T-helper 2 cell treated with Interferon-gamma antibody and Interleukin-4, amounts not matched to agents 100 ng/mL and 5 ng/mL, for 36 hours (primary cell): ENCODE results near the gene CADPS2. TPM values are rescaled to one million over a fixed set of nuclear protein-coding genes. Genes with fewer than 3 reads are reported as not detected.

Experiments
- intact Hi-C: fragments of 100-400 bp; cut with micrococcal nuclease; formaldehyde crosslinking; loops from one replicate; pipeline ENCODE4 v1.15.1; 2023
- total RNA-seq: library from RNA; stranded (reverse); gene quantifications from 2 replicates; pipeline ENCODE4 v1.2.3, GENCODE V29; 2022

Gene CADPS2
- total RNA-seq, 1 donor from 2014 or later = not detected

DNA sequence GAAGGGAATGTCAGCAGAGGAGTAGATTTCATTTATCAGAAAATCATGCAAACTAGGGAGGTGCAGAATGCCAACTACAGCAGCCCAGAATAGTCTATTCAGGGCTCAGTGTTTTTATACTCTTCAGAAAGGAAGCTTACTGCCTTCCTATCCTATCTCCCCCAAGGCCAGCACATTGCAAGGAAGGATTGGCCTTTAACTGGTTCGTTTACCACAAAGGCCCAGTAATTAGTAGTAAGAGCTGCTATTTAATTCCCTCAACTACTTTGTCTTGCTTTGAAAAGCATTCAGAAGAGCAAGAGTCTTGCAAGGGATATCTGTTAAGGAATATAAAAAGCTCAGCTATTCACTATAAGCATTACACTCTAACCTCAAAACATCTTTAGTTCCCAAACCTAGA lies 97.1 kb downstream of the CADPS2 start:
- intact Hi-C loops = no loop called here

DNA sequence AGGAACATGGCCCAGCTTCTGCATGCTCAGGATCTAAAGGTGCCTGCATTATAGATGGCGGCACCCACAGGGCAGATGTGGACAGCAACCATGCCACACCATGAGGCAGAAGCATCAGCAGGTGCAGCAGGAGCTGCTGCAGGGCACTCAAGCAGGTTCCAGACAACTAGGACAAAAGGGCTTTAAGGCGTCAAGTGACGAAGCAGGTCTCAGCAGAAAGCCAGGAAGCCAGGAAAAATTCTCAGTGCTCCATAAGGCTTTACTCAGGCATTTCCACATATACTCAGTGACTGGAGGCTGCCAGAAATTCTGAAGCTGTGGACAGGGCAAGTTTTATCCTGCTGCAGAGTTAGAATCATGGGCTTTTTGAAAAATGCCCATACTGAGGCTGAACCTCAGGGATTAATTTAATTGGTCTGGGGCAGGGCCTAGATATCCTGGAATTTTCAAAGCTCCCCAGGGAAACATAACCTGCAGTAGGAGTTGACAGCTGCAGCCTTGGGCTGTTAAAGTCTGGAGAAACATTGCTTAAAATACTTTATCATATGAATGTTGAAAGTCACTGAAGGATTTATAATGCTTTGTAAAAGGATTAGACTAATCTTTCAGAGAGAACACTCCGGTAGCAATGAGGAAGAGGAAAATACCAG lies 115.4 kb downstream of the CADPS2 start:
- intact Hi-C loops = no loop called here

DNA sequence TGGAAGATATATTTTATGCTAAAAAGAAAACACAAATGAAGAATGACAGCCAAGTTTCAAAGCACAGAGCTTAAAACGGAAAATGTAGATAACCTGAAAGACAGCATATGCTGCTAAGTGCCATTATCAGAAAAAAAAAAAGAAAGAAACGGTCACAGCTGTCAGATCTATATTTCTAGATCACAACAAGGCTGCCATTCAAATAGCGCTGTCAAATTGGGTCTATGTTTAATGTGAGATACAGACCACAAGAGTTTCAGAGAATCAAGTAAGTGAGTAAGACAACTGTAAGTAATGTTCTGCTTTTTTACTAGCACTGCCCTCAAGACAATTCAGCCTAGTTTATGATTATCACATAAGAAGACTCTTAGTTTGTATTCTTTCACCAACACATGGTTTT lies 117.4 kb downstream of the CADPS2 start:
- intact Hi-C loops = no loop called here

DNA sequence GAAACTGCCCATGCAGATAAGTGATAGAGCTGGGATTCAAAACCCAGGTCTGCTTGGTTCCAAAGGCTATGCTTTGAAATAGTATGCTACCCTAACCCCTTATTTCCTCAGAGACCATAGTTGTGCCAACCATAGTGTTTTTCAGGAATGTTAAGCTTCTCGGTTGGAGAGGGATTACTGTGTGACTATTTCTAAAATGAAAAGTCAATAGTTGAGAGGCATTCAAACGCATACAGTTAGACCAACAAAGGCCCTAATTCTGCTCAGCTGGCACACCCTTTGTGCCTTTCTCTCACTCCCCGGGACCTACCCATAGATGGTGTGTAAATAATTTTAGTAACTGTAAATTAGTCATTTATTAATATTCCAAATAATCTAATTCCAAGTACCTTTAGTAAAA lies 118.9 kb downstream of the CADPS2 start:
- intact Hi-C loops = no loop called here

DNA sequence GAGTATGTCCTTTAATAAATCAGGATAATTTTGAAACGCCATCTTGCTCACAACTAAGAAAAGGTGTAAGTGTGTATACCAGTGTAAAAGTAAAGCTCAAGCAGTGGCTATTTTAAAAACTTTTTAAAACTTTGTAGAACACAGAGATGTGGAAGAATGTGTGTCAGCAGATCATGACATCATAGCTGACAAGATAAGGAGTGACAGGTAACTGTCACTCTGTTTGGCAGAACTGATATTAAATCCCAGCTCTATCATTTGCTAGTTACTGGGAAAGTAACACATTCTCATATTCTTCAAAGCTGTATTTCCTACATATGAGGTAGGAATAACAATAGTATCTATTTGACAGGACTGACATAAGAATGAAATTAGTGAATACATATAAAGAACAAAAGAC lies 119.7 kb downstream of the CADPS2 start:
- intact Hi-C loops = no loop called here

DNA sequence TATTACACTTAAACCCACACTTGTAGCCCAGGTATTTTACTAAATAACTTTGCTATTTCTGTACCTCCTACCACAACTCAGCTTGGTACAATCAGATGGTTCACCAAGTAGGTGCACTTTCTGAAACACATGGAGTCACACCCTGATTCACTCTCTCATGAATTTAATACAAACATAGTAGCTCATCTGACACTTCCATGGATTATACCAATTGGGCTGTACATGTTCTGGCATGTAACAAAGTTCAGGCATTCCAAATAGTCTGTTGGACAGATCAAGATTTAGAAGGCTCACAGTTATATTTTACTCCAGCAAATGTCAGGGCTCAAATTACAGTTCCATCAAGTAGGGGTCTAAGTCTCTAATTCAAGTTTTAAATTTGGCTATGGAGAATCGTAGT lies 121.4 kb downstream of the CADPS2 start:
- intact Hi-C loops = no loop called here

DNA sequence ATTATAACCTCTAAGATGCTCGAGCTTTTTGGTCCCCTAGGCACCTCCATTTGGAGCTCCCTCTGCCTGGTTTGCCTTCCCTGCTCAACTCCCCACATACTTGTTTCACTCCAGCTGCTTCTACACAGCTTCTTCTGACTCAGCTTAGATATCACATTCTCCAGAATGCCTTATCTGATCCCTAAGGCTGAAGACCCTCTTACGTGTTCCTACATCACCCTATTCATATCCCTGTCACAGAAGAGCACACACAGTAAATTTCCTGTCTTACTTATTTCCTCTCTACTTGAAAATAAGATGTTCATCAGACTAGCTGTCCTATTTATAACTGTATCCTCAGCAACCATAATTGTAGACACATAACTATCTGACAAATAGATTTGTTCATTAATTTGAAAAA lies 122.2 kb downstream of the CADPS2 start:
- intact Hi-C loops = no loop called here

DNA sequence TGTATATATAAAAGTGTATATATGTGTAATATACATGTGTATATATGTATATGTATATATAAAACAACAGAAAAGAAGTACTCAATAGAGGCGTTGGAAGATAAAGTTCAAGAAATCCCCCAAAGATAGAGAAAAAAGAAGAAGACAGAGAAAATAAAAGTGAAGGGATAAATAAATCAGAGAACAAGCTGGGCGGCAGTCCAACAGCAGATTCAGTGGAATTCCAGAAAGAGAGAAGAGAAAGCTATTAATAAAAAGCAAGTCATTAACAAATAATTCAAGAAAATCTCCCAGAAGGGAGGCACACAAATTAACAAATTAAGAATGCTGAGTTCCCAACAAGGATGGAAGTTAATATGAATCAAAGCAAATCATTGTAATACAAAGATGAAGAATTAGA lies 124.2 kb downstream of the CADPS2 start:
- intact Hi-C loops = no loop called here

DNA sequence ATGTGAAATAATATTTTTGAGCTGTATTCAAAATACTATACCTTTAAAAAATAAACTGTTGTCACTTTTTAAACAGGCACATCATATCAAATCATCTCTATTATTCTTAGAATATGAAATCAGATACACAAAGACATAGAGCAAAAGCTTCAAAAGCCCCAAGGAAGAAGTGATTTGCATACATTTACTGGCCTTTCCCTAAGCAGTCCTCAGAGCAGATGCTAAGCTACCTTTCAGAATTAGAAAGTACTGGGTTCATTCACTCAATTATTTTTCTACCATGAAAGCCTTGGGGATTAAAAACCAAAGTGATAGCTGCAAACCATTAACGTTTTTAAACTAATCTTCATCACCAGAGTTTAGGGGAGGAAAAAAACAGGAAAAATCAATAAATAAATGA lies 127.8 kb downstream of the CADPS2 start:
- intact Hi-C loops = no loop called here

DNA sequence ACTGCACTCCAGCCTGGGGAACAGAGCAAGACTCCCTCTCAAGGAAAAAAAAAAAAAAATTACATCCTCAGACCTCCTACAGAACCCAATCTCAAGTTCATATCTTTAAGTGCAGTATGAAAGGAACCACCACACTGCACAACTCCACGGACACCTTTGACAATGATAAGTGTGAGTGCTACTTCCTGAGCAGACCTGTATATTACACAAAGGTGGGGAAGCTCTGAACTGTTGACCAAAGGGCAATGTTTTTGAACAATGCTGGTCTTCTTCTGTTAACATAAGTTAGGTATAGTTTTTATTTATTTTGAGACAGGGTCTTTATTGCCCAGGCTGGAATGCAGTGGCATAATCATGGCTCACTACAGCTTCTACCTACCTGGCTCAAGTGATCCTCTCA lies 129.4 kb downstream of the CADPS2 start:
- intact Hi-C loops = no loop called here

DNA sequence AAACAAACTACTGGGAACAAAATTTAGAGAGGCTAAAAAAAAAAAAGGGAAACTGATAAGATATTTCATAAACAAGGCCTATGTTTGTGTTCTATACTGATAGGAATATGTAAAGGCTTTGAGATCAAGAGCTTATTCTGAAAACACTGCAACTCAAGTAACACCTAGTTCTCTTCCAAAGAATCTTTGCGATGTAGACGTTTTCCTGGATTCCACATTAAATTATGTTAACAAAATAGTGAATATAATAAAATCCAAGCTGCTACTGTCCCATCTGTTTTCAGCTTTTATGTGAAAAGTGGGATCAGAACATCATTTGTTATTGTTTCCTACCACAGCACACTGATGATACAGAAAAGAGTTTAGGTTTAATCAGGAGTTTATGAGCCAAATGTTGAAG lies 130.6 kb downstream of the CADPS2 start:
- intact Hi-C loops = no loop called here

DNA sequence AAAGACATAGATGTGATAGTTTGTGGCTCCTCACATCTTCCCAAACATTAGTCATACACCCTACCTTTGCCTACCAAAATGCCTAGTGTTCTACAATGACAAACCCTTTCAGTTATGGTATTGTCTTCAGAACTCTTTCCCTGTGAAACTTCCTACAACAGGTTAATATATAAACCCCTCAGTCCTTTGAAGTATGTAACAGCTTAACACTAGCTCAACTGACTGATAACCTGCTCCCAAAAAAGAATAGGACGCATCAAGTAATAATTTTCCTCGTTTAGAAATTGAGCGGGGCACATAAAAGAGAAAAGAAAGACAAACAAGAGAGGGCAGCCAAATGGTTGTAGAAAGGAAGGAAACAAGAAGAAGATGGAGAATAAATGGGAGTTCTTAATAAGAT lies 133.7 kb downstream of the CADPS2 start:
- intact Hi-C loops = no loop called here

DNA sequence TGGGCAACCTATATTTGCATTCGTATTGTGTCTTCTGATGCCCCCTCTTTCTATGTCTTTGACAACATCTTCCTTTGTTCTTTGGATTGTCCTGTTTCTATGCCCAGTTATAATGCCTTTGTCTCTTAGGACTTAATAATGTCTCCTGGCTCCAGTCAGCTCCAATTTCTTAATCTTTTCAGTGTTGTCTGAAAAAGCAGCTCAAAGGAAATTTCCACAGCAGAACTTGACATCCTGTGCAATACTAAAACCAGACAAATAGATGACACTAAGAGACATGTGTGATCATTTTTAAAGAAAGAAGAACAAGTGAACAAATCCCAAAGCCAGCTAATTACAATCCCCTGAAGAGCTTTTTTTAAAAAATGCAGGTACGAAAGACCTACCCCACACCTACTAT lies 135.9 kb downstream of the CADPS2 start:
- intact Hi-C loops = no loop called here

DNA sequence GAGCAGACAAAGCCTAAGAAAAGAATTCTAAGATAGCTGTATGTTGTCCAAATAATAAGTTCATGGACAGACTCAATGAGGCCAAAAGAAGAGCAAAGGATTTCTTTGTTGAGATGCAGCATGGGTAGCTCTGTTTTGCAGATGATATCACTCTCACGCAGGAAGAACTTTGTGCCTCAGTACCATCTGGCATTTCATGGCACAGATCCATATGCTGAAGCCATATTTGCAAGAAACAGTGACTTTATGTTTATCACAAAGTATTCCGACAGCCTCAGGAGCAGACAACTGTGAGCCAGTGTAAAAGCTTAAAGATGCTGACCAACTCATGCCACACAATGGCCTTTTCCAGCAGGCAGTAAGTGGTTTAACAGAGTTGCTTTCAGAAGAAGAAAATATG lies 138.1 kb downstream of the CADPS2 start:
- intact Hi-C loops = no loop called here

DNA sequence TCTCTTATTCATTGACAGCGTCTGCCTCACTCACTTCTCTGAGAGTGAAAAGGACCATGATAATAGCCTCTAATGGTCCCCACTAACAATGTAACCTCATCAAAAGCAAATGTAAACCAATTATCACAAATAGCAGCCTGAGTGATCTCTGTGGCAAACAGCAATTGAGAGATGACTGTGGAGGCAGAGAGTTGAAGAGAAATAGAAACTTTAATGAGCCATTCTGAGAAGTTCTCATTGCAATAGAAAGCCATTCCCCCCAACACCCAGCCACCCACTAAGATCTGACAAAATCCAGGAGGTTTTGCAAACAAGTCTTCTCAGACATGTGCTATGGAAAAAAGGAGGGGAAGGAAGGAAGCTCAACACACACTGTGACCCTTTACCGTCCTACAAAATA lies 139.3 kb downstream of the CADPS2 start:
- intact Hi-C loops = no loop called here

DNA sequence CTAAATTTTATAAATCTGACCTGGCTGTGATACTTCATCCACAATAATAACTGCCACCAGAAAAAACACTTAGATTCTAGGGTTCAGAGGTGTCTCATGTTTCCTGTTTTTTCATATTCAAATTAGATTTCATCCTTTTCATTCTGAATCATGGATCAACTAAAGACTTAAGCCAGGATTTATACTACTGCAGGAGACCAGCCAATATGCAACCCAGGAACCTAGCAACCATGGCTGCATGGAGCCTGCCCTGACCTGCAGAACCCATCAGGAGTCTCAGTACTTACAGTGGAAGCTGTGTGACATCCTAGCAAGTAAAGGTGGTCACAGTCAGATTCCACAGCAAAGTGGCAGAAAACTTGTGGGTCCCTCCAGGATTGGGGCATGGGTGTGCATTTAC lies 143.0 kb downstream of the CADPS2 start:
- intact Hi-C loops = no loop called here

DNA sequence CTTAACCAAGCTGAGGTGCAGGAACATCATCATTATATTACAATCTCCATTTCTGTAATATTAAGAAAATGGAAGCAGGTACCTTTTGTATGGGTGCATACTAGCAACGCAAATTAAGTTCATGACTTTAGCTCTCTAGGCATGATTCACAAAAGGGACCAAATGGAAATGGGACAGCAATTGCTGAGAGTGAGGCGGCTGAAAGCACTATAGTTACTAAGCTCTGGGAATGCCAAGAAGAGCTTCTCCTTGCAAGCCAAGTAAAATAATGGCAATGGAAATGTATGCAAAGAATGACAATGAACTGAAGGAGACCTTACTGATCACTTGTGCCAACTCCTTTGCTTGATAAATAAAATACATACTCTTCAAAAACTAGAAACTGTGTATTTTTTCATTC lies 147.3 kb downstream of the CADPS2 start:
- intact Hi-C loops = no loop called here

DNA sequence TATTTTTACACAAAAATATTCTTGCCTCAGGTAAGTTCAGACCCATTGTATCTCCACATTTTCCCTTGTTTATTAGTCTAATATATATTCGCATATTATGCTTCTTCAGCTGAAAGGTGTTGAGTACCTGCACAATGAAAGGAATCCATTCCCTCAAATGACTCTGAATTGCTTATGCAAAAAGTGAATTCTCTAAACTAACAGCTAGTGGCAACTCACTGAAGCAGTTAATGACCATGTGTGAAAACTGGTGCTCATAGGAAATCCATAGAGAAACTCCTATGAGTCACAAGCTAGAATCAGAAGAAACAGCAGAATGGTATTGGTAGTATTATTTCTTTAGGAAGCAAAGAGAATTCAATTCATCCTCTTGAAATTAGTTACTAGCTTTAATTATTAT lies 150.1 kb downstream of the CADPS2 start:
- intact Hi-C loops = no loop called here

DNA sequence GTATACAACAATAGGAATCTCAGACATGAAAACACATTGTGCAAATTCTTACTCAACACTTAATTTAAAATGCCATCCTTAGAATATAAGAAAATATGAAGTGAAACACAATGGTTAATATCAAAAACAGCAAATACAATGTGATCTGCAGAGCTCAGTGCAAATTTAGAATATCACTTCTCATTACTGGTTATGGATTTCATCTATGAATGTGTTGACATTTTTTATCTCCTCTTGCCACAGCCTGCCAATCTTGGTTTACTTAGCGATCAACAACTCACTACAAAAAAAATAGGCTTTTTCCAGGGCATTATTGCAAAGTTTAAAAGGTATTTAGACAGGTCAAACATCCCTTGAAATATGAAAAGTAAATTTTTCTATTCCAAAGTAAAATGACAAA lies 158.5 kb downstream of the CADPS2 start:
- intact Hi-C loops = no loop called here

DNA sequence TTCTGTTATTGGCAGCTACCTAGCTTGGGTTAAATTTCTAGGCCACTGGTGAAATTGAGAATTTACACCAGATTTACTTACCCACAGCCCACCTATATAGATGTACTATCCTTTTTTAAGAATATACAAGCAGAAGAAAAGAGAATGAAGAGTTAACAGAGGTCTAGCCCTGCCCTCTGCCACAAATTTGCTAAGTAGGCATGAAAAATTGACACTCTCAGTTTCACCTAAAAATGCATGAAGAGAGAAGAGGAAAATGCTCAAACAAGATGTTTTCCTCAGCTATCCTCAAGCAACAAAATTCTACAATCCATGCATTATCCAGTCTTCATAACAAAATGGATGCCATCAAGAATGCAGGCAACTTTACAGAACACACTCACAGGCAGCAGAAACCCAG lies 158.9 kb downstream of the CADPS2 start:
- intact Hi-C loops = no loop called here

DNA sequence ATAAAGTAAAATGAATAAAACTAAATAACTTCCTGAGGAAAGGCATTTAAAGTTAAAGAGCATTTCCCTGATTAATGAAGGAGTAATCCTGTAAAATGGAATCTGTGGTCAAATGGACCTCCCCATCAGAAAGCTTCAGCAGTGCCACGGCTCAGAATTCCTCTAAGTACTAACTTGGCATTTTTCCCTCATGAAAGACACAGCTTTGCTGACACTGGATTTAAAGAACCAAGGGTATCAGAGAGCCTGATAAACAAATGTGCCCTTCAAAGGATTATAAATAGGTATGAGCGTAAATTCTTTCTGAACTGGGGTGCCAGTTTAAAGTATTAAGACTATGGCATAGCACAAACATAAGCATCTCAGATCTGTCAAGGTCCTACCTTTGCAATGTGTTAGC lies 159.4 kb downstream of the CADPS2 start:
- intact Hi-C loops = no loop called here

DNA sequence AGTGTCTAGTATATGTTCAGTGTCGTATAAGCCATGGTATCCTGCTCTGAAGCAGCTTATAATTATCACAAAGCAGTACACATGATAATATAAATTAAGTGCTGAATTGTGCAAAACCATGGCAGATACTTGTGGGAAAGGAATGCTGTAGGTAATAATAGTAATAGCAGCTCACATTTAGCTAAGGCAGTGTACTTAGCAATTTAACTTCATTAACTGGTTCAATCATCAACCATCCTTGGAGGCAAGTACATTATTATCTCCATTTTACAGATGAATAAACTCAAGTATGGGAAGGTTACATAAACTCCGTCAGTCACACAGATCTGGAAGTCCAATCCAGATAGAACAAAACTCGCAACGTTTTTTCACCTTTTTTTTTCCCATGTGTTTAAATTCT lies 161.9 kb downstream of the CADPS2 start:
- intact Hi-C loops = no loop called here

DNA sequence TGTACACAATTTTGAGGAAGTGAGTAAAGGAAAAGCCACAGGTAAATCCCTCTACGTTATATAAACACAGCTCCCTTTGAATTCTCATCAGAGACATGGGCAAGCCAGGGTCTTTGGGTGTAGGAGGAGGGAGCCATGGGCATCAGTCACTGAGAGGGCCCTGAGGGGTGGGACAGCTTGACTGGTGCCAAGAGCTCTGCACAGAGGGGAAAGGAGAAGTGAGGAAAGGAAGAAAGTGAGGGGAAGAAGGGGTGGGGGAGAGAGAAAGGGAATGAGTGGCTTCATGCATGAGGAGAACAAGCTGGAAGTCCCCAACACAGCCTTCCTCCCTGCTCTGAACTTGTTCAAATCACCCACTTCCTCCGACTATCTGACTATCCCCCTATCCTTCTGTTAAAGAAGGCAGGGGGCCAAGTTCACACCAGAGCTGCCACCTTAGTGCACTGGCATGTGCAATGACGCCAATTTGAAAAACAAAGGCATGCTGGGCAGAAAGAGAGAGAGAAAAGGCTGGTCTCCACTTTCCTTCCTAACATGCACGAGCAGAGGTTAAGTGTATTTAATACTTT lies 167.2 kb downstream of the CADPS2 start:
- intact Hi-C loops = no loop called here
